Measurements from ENCODE around the gene ADGRD2. TPM values are rescaled to one million over a fixed set of nuclear protein-coding genes. Genes with fewer than 3 reads are reported as not detected.

The ADGRD2 gene
- total and polyA plus RNA-seq, 4 donors = not detected

GRCh38 chr9:124456341-124457078, 6.3 kb downstream of the ADGRD2 start:
- Histone ChIP-seq H3K9me3 (ENCODE audit: control insufficient read depth in 4 of 4, low read length in 3 of 4) (no peaks in the 10 kb centered on the region), H3K4me1 (ENCODE audit: control insufficient read depth in 4 of 4, insufficient read depth in 4 of 4, low read length in 3 of 4) (peaks cover 0 to 3% (median 1%) of the 10 kb centered on the region in 4 donors), H3K4me3 (ENCODE audit: low read depth in 1 of 3, low read length in 3 of 3) (no peak overlapping the region), H3K9ac (ENCODE audit: low read depth in 1 of 2, low read length in 2 of 2) (no peak overlapping the region), H3K36me3 (ENCODE audit: control insufficient read depth in 4 of 4, insufficient read depth in 3 of 4, low read depth in 1 of 4, low read length in 3 of 4) (no peaks in the 10 kb centered on the region), H3K27me3 (ENCODE audit: control insufficient read depth in 4 of 4, insufficient read depth in 4 of 4, low read length in 3 of 4) (peaks cover 0 to 8% (median 6%) of the 10 kb centered on the region in 4 donors), H3K27ac (ENCODE audit: low read depth in 1 of 2, low read length in 2 of 2) (no peak overlapping the region)
- DNase-seq (ENCODE audit: low spot score) = no peak
- WGBS = 77% methylated on average over 15 of the region's 15 CpGs
- TF ChIP-seq GABPA (IDR thresholded peaks at IDR 0.05 in 1 of 2, conservative IDR thresholded peaks at IDR 0.05 in 1 of 2) (no peak), JUND (IDR thresholded peaks at IDR 0.05) (no peak), NR2F2 (IDR thresholded peaks at IDR 0.05) (no peak), MAX (IDR thresholded peaks at IDR 0.05) (no peak), CTCF (IDR thresholded peaks at IDR 0.05; ENCODE audit: low read depth, low read length, missing input control) (no peak), HNF4G (IDR thresholded peaks at IDR 0.05) (no peak), REST (IDR thresholded peaks at IDR 0.05) (no peak)
- TF ChIP-seq, protein P1, sequence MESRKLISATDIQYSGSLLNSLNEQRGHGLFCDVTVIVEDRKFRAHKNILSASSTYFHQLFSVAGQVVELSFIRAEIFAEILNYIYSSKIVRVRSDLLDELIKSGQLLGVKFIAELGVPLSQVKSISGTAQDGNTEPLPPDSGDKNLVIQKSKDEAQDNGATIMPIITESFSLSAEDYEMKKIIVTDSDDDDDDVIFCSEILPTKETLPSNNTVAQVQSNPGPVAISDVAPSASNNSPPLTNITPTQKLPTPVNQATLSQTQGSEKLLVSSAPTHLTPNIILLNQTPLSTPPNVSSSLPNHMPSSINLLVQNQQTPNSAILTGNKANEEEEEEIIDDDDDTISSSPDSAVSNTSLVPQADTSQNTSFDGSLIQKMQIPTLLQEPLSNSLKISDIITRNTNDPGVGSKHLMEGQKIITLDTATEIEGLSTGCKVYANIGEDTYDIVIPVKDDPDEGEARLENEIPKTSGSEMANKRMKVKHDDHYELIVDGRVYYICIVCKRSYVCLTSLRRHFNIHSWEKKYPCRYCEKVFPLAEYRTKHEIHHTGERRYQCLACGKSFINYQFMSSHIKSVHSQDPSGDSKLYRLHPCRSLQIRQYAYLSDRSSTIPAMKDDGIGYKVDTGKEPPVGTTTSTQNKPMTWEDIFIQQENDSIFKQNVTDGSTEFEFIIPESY (IDR thresholded peaks at IDR 0.05) = no peak

GRCh38 chr9:124457079-124457886, 7.0 kb downstream of the ADGRD2 start:
- H3K4me3 ChIP-seq (ENCODE audit: low read depth in 1 of 3, low read length in 3 of 3) = no peak overlapping the region
- DNase-seq (ENCODE audit: low spot score) = no peak
- no peaks in the 10 kb centered on the region for H3K9me3 ChIP-seq (ENCODE audit: control insufficient read depth in 4 of 4, low read length in 3 of 4)
- 89% methylated on average over 18 of the region's 18 CpGs for WGBS
- no peak overlapping the region for H3K9ac ChIP-seq (ENCODE audit: low read depth in 1 of 2, low read length in 2 of 2)
- H3K27ac ChIP-seq (ENCODE audit: low read depth in 1 of 2, low read length in 2 of 2) = no peak overlapping the region
- H3K27me3 ChIP-seq (ENCODE audit: control insufficient read depth in 4 of 4, insufficient read depth in 4 of 4, low read length in 3 of 4) = peaks cover 0 to 8% (median 3%) of the 10 kb centered on the region in 4 donors
- H3K36me3 ChIP-seq (ENCODE audit: control insufficient read depth in 4 of 4, insufficient read depth in 3 of 4, low read depth in 1 of 4, low read length in 3 of 4) = no peaks in the 10 kb centered on the region
- H3K4me1 ChIP-seq (ENCODE audit: control insufficient read depth in 4 of 4, insufficient read depth in 4 of 4, low read length in 3 of 4) = peaks cover 0 to 3% (median 1%) of the 10 kb centered on the region in 4 donors
- TF ChIP-seq GABPA (IDR thresholded peaks at IDR 0.05 in 1 of 2, conservative IDR thresholded peaks at IDR 0.05 in 1 of 2) (no peak), EGR1 (IDR thresholded peaks at IDR 0.05; ENCODE audit: low read depth in 2 of 2) (no peak), YY1 (IDR thresholded peaks at IDR 0.05) (no peak), JUND (IDR thresholded peaks at IDR 0.05) (no peak), SP1 (IDR thresholded peaks at IDR 0.05) (no peak), HNF4G (IDR thresholded peaks at IDR 0.05) (no peak), NR2F2 (IDR thresholded peaks at IDR 0.05) (no peak), FOXA2 (IDR thresholded peaks at IDR 0.05) (no peak), RAD21 (IDR thresholded peaks at IDR 0.05) (no peak), CTCF (IDR thresholded peaks at IDR 0.05; ENCODE audit: low read depth, low read length, missing input control) (no peak)
- TF ChIP-seq, protein P1 (IDR thresholded peaks at IDR 0.05) = no peak
